ENCODE results near the gene PCBP2. TPM values are rescaled to one million over a fixed set of nuclear protein-coding genes. Genes with fewer than 3 reads are reported as not detected.
"Not testable (repeated sequence)": the region's sequence is repeated elsewhere in the genome, so short reads cannot be mapped to it uniquely, and the experiment has no call there.

PCBP2 gene
- 368 and 377 TPM in 2 replicates for total RNA-seq

DNA sequence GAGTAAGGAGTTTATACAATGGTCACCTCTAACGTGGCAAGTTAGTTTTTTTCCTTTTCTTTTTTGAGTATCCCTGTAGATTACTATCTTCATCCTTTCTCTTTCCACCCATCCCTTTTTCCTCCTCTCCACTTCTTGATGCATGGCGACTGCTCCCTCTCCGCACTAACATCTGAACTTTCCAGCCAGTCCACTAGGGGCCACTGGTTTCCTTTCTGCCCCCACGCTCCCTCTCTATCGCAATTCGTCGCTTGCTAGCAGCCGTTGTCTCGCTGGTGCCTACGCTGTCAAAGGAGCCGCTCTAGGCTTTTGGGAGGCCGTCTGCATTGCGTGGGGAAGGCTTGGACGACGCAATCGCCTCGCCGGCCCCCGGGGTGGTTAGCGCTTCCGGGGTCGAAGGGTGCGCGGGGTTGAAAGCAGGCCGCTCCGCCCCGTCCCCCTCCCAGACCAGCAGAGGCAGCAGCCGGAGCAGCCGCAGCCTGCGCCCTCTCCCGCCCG is at the start of gene PCBP2:
Gene PCBP2, plus strand, starts transcription at position 442 of the 498 bp plus-strand sequence. CDS start 2,699 bp downstream, outside the sequence.
- DNase-seq (ENCODE audit: low read depth, low spot score) = peak; percentile 98

GRCh38 chr12:53402351-53402750 is 49.6 kb upstream of the PCBP2 start:
- not testable (repeated sequence) for DNase-seq (ENCODE audit: low read depth, low spot score)

- DNase-seq (ENCODE audit: low read depth, low spot score) = no peak
Observed at GRCh38 chr12:53402871-53403270, 49.0 kb upstream of the PCBP2 start.

DNA sequence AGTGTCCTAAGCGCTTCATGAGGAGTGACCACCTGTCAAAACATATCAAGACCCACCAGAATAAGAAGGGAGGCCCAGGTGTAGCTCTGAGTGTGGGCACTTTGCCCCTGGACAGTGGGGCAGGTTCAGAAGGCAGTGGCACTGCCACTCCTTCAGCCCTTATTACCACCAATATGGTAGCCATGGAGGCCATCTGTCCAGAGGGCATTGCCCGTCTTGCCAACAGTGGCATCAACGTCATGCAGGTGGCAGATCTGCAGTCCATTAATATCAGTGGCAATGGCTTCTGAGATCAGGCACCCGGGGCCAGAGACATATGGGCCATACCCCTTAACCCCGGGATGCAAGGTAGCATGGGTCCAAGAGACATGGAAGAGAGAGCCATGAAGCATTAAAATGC is 41.0 kb upstream of the PCBP2 start:
- no peak for DNase-seq (ENCODE audit: low read depth, low spot score)

GRCh38 chr12:53413485-53414204 is 38.3 kb upstream of the PCBP2 start:
- DNase-seq (ENCODE audit: low read depth, low spot score) = no peak

DNA sequence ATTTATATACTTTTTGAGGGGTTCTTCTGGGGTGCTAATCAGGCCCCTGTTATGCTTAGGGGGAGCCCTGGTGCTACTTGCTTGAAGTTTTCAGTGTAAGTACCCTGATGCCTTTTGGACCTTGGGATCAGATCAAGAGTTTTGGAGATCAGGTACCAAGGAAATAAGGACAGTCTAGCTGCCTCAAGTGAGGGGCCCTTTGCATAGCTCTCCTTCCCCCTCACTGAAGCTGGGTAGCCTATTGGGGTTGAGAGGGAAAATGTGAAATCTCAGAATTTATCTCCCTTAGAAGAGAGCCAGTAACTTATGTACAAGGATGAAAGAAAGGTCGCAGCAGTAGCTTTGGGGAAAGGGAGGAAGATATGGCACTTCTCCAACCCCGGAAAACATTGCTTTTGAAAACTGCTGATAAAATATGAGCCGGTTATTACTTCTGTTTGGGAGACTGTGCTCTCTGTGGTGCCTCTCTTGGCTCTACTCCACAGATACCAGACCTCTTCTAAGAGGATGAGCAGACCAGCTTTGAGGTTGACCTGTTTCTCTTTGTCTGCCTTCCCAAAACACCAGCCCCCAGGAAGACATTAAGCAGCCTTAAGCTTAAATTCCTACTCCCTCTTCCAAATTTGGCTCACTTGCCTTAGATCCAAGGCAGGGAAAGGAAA is 37.0 kb upstream of the PCBP2 start:
- DNase-seq (ENCODE audit: low read depth, low spot score) = no peak

DNA sequence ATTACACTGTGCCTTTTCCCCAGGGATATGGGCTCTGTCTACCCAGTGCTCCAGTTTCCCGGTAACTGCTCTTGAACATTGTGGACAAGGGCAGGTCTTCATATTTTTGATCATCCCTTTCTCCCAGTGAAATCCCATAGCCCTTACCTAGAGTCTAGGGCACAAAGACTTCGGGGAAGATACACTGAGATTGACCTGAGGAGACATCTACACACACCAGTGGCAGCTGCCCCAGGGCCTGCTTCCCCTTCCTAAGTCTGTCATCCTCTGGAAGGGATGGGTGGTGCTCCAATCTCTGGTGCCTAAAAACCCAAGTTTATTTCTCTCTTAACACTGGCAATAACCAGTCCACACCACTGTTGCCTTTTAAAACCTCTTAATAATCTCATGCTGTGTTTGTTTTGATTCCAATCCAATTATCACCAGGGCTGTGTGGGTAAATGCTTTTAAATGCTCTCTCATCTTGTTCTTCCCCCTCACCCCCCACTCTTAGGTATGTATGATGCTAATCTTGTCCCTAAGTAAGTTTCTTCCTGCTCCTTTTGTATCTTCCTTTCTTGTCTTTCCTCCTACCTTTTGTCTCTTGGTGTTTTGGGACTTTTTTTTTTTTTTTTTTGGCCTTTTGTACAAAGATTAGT is 36.0 kb upstream of the PCBP2 start:
- not testable (repeated sequence) for DNase-seq (ENCODE audit: low read depth, low spot score)

- DNase-seq (ENCODE audit: low read depth, low spot score) = not testable (repeated sequence)
Observed at GRCh38 chr12:53417291-53417816, 34.5 kb upstream of the PCBP2 start.

GRCh38 chr12:53418221-53418620 is 33.7 kb upstream of the PCBP2 start:
- DNase-seq (ENCODE audit: low read depth, low spot score) = no peak

- DNase-seq (ENCODE audit: low read depth, low spot score) = no peak
Observed at GRCh38 chr12:53419756-53420155, 32.1 kb upstream of the PCBP2 start.

GRCh38 chr12:53422247-53422646 is 29.7 kb upstream of the PCBP2 start:
- not testable (repeated sequence) for DNase-seq (ENCODE audit: low read depth, low spot score)

GRCh38 chr12:53423597-53423996 is 28.3 kb upstream of the PCBP2 start, which contains the start of gene AMHR2:
AMHR2 (plus strand) TSS chr12:53423855; CDS start chr12:53423935, 80 bp downstream.
- DNase-seq (ENCODE audit: low read depth, low spot score) = no peak

DNA sequence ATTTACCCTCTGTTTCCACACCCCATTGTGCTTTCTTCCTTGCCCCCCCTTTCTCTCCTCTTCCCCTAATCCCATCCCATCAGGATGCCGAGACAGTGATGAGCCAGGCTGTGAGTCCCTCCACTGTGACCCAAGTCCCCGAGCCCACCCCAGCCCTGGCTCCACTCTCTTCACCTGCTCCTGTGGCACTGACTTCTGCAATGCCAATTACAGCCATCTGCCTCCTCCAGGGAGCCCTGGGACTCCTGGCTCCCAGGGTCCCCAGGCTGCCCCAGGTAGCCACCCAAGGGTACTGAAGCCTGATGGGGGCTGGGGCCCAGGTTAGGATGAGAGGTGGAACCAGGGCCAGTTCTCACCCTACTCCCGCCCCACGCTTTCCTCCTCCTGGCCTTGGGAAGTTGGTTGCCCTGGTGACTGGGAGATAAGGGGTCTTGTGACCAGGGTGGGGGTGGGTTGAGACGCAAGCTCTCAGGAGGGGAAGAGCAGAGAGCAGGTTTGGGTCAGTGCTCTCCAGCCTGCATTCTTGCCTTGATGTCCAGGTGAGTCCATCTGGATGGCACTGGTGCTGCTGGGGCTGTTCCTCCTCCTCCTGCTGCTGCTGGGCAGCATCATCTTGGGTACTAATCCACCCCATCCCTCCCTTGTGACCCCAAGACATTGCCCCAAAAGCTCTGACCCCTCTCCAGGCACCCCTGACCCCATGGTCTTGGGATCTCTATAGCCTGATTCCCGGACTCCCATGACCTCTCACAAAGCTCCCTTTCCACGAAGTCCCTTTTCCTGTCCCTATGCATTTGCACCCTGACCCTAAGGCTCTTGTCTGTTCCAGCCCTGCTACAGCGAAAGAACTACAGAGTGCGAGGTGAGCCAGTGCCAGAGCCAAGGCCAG is 27.0 kb upstream of the PCBP2 start:
- DNase-seq (ENCODE audit: low read depth, low spot score) = no peak

DNA sequence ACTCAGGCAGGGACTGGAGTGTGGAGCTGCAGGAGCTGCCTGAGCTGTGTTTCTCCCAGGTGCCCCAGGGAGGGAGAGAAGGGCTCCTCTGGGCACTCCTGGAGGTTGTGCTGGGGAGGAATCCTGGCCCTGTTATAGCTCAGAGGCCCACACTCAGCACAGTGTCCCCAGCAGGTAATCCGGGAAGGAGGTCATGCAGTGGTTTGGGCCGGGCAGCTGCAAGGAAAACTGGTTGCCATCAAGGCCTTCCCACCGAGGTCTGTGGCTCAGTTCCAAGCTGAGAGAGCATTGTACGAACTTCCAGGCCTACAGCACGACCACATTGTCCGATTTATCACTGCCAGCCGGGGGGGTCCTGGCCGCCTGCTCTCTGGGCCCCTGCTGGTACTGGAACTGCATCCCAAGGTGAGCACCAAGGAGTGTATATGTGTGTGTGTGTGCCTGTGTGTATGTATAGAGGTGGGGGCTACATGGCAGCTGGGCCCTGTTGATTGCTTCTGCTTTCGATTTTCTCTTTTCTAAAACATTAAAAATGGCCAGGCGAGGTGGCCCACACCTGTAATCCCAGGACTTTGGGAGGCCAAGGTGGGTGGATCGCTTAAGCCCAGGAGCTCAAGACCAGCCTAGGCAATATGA is 26.3 kb upstream of the PCBP2 start:
- no peak for DNase-seq (ENCODE audit: low read depth, low spot score)

- no peak for DNase-seq (ENCODE audit: low read depth, low spot score)
Observed at GRCh38 chr12:53427905-53428594, 23.9 kb upstream of the PCBP2 start.

DNA sequence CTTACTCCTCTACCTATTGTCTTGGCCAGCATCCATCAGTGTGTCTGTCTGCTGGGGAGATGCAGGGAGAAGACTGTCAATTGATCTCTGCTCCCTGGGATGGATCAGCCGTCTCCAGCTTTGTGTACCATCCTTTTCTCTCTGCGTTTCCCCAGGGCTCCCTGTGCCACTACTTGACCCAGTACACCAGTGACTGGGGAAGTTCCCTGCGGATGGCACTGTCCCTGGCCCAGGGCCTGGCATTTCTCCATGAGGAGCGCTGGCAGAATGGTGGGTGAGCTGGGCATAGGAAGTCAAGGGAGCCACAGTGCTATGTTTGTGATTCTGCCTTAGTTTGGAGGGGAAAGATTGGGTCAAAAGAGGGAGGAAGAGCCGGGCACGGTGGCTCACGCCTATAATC is 23.2 kb upstream of the PCBP2 start:
- no peak for DNase-seq (ENCODE audit: low read depth, low spot score)

DNA sequence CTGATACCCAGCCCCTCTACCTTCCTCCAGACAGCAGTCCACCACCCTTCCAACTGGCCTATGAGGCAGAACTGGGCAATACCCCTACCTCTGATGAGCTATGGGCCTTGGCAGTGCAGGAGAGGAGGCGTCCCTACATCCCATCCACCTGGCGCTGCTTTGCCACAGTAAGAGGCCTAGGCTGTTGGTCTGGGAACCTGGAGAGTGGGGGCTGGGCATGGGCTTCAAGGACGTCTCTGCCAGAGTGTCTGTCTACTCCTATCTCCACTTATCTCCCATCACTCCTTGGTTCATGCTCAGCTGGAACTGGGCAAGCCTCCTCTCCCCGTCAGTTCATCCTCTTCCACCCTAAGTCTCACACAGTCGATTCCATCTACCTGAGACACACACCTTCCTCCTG is 21.8 kb upstream of the PCBP2 start:
- DNase-seq (ENCODE audit: low read depth, low spot score) = no peak

GRCh38 chr12:53431187-53431586 is 20.7 kb upstream of the PCBP2 start:
- DNase-seq (ENCODE audit: low read depth, low spot score) = no peak

- not testable (repeated sequence) for DNase-seq (ENCODE audit: low read depth, low spot score)
Observed at GRCh38 chr12:53435326-53435725, 16.6 kb upstream of the PCBP2 start.

- DNase-seq (ENCODE audit: low read depth, low spot score) = not testable (repeated sequence)
Observed at GRCh38 chr12:53439582-53439981, 12.3 kb upstream of the PCBP2 start.

All from pulmonary artery endothelial cell (primary cell).